Kidney epithelial cell (primary cell): ENCODE data around the gene LPIN3. TPM values are rescaled to one million over a fixed set of nuclear protein-coding genes. Genes with fewer than 3 reads are reported as not detected.

Experiments used
- DNase-seq: peaks from one replicate; pipeline ENCODE4 v3.0.0-alpha.2; 2010; ENCODE audit warnings: low read depth
- H3K27me3 ChIP-seq: 2 replicates; pipeline ENCODE4 v1.6.0; 2011; ENCODE audit warnings: low read length; ENCODE audit not compliant: control insufficient read depth, insufficient read depth
- H3K36me3 ChIP-seq: 2 replicates; pipeline ENCODE4 v1.5.1; 2011; ENCODE audit warnings: low read length; ENCODE audit not compliant: control insufficient read depth, insufficient read depth
- H3K4me3 ChIP-seq: 2 replicates; pipeline ENCODE4 v1.5.1; 2011; ENCODE audit warnings: low read depth, mild to moderate bottlenecking, control low read depth, low read length
- total RNA-seq: library from RNA; depleted of rRNA; stranded (reverse); fragments of >200 nt; gene quantifications from 2 replicates; pipeline ENCODE4 v1.2.3, GENCODE V29; 2015
- TF ChIP-seq, protein P1 (sequence below): IDR thresholded peaks from 2 replicates; pipeline ENCODE4 v1.5.1; 2011; ENCODE audit warnings: mild to moderate bottlenecking, moderate library complexity, low read length, control low read depth, inconsistent platforms; ENCODE audit not compliant: insufficient read depth, poor library complexity, severe bottlenecking

The LPIN3 gene
- total RNA-seq, 1 donor from 2014 or later: 14.7 TPM

GRCh38 chr20:41349266-41349665 is 8.6 kb downstream of the LPIN3 start:
- Histone ChIP-seq H3K27me3 (no peaks in the 10 kb centered on the region), H3K36me3 (peaks cover 1% of the 10 kb centered on the region), H3K4me3 (no peak overlapping the region)
- DNase-seq: no peak
- TF ChIP-seq, protein P1, sequence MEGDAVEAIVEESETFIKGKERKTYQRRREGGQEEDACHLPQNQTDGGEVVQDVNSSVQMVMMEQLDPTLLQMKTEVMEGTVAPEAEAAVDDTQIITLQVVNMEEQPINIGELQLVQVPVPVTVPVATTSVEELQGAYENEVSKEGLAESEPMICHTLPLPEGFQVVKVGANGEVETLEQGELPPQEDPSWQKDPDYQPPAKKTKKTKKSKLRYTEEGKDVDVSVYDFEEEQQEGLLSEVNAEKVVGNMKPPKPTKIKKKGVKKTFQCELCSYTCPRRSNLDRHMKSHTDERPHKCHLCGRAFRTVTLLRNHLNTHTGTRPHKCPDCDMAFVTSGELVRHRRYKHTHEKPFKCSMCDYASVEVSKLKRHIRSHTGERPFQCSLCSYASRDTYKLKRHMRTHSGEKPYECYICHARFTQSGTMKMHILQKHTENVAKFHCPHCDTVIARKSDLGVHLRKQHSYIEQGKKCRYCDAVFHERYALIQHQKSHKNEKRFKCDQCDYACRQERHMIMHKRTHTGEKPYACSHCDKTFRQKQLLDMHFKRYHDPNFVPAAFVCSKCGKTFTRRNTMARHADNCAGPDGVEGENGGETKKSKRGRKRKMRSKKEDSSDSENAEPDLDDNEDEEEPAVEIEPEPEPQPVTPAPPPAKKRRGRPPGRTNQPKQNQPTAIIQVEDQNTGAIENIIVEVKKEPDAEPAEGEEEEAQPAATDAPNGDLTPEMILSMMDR: no peak

GRCh38 chr20:41349943-41350342 is 9.3 kb downstream of the LPIN3 start:
- Histone ChIP-seq H3K4me3 (no peak overlapping the region), H3K27me3 (no peaks in the 10 kb centered on the region), H3K36me3 (peaks cover 1% of the 10 kb centered on the region)
- TF ChIP-seq, protein P1: no peak
- DNase-seq: no peak

DNA sequence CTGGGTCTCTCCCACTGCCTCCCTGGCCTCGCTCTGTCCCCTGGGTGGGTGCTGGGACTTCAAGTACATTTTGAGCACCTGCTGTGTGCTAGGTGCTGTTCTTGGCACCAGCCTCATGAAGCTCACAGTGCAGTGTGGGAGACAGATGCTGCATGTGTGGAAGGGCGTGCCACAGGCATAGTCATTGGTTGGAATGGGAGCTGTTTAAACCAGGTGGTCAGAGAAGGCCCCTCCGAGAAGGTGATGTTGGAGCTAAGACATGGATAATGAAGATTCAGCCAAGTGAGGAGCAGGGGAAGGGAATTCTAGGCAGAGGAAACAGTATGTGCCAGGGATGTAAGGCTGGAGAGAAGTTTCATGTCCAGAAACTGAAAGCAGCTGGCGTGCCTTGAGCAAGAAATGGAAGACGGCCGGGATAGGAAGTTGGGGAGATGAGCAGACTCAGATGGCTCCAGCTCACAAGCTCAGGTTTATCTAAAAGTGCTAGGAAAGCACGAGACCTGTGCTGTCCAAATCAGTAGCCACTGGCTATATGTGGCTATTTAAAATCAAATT is 9.9 kb downstream of the LPIN3 start:
- peaks cover 1% of the 10 kb centered on the region for H3K36me3 ChIP-seq
- TF ChIP-seq, protein P1: no peak
- no peak overlapping the region for H3K4me3 ChIP-seq
- H3K27me3 ChIP-seq: no peaks in the 10 kb centered on the region
- DNase-seq: no peak

DNA sequence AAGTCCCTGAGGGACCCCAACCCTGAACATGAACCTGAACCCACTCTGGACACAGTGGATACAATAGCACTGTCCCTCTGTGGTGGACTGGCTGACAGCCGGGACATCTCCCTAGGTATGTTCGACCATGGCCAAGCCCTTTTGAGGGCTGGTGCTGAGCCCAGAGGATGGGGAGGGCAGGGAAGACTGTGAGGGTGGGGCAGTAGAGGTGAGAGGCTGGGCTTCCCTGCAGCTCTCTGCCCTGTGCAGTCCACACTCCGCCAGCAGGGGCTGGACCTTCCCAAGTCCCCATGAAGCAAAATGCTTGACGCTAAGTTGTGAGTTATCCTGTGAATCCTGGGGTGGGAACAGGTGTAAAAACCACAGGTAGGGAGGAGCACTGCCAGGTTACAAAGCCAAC is 11.5 kb downstream of the LPIN3 start:
- Histone ChIP-seq H3K36me3 (no peaks in the 10 kb centered on the region), H3K27me3 (no peaks in the 10 kb centered on the region), H3K4me3 (no peak overlapping the region)
- no peak for DNase-seq
- TF ChIP-seq, protein P1: no peak

DNA sequence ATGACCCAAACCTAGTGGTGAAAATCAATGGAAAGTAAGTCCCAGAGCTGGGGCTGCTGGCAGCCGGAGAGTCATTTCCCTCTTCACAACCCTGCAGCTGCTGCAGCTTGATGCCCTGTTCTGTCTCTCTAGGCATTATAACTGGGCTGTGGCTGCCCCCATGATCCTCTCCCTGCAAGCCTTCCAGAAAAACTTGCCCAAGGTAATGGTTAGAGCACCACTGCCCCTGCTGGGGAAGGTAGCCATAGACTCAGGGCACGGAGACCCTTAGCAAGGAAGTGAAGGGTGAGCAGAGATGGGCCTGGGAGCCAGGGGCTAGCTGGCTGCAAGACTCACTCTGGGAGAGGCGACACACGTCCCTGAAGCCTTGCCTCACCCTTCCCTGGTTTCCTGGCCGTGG is 12.0 kb downstream of the LPIN3 start:
- no peak for DNase-seq
- H3K4me3 ChIP-seq: no peak overlapping the region
- TF ChIP-seq, protein P1: no peak
- no peaks in the 10 kb centered on the region for H3K27me3 ChIP-seq
- no peaks in the 10 kb centered on the region for H3K36me3 ChIP-seq

- no peak for DNase-seq
- Histone ChIP-seq H3K36me3 (no peaks in the 10 kb centered on the region), H3K4me3 (no peak overlapping the region), H3K27me3 (no peaks in the 10 kb centered on the region)
- TF ChIP-seq, protein P1: no peak
Observed at GRCh38 chr20:41353530-41353929, 12.9 kb downstream of the LPIN3 start.
